GM20431 (cell line): ENCODE data around the gene TMC6.
"Not testable (repeated sequence)": the region's sequence is repeated elsewhere in the genome, so short reads cannot be mapped to it uniquely, and the experiment has no call there.

Experiments used
- in situ Hi-C: fragments of 300-500 bp; cut with MseI, MboI; formaldehyde crosslinking; loops from one replicate; pipeline ENCODE4 v1.15.0; 2020; ENCODE audit warnings: low sequenced_read_pairs; ENCODE audit not compliant: unreplicated experiment

The TMC6 gene

DNA sequence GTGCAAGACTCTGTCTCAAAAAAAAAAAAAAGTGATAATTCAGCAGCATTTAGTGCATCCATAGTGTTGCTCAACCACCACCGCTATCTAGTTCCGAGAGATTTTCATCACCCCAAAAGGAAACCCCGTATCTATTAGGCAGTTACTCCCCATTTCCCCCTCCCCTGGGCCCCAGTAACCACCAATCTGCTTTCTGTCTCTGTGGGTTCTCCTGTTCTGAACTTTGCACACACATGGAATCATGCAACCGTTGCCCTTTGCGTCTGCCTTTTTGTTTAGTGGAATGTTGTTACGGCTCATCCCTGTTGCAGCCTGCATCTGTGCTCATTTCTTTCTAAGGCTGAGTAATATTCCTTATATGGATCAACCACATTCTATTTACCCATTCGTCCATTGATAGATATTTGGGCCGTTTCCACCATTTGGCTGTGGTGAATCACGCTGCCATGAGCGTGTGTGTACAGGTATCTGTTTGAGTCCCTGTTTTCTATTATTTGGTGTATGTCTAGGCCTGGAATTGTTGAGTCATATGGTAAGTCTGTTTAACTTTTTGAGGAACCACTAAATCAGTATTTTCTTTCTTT is 31.1 kb upstream of the TMC6 start:
- in situ Hi-C loops, result loop anchor here (10.0 kb wide), 1 partner anchor 705 kb away; no protein-coding TSS in a partner anchor

DNA sequence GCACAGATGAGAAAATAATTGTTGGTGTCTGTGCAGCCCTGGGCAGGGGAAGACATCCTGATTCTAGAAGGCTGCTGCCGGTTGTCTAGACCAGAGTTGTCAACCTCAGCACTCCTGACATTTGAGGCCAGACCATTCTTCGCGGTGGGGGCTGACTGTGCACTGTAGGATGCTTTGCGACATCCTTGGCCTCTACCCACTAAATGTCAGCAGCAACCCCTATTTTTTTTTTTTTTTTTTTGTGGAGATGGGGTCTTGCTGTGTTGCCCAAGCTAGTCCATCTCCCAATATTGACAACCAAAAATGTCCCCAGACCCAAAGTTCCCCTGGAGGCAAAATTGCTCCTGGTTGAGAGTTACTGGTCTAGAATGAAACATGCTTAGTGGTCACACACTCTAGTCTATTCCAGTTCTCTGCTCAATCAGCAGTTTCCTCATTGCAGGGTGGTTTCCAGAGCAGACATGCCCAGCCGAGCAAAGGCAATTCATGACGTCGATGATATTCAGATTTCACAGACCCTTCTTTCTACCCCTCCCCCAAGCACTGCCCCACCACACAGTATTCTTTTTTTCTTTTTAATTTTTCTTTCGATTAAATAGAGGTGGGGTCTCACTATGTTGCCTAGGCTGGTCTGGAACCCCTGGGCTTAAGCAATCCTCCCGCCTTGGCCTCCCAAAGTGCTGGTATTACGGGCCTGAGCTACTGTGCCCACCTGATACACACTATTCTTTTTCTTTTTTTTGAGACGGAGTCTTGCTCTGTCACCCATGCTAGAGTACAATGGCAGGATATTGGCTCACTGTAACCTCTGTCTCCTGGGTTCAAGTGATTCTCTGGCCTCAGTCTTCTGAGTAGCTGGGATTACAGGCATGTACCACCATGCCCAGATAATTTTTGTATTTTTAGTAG is 26.6 kb upstream of the TMC6 start:
- in situ Hi-C loops, result loop anchor here (10.0 kb wide), 1 partner anchor 700 kb away; no protein-coding TSS in a partner anchor

DNA sequence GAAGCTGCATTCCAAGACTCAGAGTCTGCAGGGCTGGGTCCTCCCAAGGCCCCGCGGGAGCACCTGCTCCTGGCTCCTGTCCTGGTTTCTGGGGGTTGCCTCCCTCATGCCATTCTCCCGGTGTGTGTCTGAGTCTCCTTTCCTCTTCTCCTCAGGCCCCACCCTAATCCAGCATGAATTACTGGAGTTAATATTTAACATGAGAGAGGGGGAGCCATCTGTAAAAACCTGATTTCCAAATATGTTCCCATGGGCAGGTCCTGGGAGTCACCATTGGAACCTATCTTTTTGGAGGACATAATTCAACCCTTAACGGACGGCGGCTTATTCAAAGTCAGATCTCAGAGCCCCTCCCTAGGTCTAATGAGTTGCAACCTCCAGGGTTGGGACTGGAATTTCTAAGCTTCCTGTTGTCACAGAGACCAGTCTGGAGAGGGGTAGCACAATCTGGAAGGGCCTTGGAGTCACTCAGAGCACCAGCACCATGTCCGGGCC is 23.0 kb upstream of the TMC6 start:
- in situ Hi-C loops, result loop anchor here (10.0 kb wide), 1 partner anchor 697 kb away; no protein-coding TSS in a partner anchor

DNA sequence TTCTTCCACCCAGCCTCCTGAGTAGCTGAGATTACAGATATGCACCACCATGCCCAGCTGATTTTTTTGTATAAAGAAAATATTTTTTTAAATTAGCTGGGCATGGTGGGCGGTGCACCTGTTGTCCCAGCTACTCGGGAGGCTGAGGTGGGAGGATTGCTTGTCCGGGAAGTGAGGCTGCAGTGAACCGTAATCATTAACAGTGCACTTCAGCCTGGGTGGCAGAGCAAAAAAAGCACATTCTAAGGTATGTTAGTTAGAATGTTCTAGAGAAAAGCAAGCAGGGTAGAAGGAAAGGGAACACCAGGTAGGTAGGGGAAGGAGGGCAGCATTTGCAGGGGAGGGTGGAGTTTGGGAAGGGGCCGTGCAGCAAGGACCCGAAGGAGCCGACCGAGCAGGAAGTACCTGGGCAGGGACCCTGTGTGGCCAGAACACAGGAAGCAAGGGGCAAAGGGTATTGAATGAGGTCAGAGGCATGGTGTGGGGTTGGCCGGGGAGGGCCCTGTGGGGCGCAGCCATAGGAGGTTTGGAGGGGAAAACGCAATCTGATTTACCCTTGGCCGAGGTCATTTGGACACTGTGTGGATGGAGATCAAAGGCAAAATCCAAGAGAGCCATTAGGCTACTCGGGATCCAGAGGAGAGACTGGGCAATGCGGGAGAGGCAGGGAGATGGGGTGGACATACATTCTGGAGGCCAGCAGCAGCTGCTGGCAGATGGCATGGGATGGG is 19.9 kb upstream of the TMC6 start:
- in situ Hi-C loops, result no loop called here

DNA sequence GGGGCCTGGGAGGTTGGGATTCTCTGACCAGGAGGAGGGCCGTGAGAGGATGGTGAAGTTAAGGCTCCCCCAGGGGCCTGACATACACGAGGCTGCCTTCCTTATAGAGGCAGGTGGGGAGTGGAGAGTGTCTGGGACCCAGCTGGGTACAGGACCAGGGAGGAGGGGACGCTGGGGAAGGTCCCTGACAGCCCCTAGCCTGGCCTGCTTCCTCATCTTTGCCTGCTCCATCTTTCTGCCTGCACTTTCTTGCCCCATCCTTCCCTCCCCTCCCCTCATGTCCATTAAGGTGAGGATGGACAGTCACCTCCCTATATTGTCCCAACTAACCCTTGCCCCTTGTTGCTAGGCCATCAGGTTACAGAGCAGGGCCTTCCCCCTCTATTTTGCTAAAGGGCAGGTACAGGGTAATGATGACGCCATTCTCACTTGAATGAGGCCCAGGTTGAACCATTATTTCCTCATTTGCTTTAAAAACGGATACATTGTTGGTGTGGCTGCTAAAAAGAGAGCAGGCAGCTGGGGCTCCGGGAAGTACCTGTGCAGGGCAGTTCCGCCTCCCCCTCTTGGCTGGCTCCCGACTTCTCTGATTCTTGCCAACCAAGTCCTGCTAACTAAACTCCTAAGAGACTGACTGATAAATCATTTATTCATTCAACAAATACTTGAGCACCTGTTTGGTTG is 18.9 kb upstream of the TMC6 start:
- in situ Hi-C loops, result no loop called here

DNA sequence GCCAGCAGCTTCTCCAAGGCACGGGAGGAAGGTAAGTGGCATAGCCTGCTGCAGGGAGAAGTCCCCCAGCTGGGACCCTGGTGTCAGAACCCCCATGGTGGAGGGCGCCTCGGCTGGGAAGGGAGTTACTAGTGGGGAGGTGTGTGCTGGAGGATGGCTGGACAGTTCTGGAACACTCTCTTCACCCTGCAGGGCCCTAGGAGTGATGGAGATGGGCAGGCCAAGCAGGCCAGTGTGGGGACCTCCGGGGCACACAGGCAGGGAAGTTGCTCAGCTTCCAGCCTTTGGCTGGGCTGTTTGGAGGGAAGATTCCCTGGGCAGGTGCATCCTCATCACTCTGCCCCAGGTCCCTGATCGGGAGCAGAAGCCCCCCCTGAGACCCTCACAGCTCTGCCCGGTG is 18.3 kb upstream of the TMC6 start:
- in situ Hi-C loops, result no loop called here

DNA sequence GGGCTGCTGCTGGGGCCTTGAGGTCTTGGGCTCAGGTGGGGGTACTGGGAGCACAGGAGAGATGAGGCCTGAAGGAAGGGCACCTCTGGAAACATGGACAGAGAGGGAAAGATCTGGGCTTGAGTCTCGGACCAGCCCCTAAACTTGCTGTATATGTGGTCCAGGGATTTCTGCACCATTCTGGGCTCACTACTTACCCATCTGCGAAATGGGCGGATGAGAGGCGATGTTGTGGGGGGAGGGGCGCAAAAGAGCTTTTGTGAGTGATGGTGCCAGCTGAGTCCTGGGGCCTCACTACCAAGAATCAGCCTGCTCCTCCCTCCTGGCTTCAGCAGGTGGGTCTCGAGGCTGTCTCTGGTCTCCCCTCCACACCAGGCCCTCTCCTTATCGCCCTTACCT is 17.9 kb upstream of the TMC6 start:
- in situ Hi-C loops, result no loop called here

DNA sequence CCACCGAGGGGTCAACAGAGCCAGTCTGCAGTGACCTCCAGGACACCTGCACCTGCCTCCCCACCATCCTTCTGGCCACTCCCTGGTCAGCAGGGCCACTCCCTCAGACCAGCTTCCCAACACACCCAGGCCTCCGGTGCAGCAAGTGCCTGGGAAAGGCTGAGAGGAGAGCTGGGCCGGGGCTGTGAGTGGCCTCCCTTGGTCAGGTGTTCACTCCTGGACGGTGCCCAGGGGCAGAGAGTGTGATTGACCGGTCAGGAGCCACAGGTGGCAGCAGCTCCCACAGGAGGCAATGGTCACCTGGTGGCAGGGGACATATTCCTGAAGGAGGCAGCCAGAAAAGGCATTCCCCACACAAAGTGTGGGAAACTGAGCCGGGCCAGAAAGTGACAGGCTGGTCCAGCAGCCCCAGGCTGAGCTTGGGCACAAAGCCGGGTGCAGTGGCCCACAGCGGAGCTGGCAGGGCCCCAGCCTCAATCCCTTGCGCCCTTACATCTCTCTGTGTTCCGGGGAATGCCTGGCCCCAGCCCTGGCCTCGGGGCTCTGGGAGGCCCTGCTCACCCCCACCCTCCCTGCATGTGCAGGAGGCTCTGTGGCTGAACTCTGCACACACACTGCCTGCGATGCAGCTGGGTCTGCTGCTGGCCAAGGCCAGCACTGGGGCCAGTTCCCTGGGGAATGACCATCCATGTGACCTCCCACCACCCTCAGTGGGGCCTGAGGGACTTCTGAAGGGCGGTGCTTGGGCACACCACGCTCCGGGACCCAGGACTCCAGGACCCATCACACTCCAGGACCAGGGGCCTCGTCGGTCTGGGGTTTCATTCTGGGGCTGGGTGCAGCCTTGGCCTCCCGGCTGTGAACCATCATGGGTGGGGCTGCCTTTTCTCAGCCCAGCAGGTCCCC is 16.4 kb upstream of the TMC6 start:
- in situ Hi-C loops, result no loop called here

GRCh38 chr17:78144147-78144719 is 15.7 kb upstream of the TMC6 start:
- in situ Hi-C loops, result no loop called here

DNA sequence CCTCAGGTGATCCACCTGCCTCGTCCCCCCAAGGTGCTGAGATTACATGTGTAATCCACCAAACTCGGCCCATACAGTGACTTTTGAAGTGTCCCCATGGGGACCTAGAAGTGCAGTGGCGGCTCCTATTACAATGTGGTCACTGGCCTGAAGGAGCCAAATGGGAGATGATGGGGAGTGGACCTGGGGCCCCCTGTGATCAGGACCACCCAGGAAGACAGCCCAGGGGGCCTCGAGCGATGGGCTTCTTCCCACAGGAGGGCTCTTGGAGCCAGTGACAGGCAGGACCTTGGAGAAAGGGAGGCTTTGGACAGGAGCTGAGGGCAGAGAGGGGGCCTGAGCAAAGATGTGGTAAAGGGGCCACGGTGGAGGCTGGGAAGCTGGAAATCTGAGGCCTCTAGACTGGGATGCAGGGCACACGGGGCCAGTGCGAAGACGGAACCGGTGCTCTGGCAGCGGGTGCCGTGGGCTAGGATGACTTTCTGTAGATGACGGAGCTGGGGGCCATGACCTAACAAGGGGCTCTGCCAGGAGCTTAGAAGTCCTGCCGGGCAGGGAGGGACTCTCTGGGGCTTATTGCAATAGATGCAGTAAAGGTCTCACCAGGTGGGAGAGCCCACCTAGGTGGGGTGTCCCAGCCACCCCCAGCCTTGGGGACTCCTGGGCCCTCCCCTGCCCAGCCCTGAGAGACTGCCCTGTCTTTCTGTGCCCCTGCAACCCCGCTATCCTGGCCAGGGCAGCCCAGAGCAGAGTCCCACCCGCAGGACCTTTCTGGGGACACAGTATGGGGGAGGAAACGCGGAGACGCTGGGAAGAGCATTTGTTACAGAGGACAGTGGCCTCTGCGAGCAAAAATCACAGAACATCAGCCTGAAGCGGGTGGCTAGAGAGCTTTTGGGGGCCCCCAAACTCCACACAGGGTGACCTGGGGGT is 14.9 kb upstream of the TMC6 start:
- in situ Hi-C loops, result no loop called here

- in situ Hi-C loops, result no loop called here
Measured at GRCh38 chr17:78142119-78142861, 13.7 kb upstream of the TMC6 start.

DNA sequence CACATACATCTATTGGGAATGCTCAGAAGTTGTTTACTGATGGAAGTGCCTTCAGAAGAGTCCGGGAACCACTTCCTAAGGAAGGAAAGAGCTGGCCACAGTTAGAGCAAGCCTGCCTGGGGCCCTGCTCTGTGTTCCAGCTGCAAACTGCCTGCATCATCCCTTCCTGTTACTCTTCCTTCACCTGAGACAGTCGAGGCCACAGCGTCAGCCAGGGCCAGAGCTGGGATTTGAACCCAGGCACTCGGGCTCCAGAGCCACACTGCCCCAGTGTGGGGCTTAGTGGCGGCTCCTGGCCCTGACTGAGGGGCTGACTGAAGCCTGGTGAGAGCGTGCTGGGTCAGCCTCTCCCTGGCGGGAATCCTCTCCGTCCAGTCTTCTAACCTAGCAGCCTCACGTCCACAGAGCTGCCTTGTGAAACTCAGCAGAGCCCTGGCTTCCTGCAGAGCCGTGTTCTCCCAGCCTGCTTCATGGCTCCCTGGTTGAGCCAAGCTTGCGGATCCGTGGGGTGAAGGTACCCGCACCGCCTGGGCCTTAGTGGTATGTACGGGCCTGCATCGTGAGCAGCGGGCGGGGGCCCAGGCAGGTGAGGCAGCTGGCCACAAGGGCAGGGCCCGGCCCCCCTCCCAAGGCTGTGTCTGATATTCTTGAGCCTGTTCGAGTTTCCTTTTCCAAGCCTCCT is 13.0 kb upstream of the TMC6 start:
- in situ Hi-C loops, result no loop called here

GRCh38 chr17:78140169-78141051 is 11.9 kb upstream of the TMC6 start:
- in situ Hi-C loops, result no loop called here

- in situ Hi-C loops, result not testable (repeated sequence)
Measured at GRCh38 chr17:78139861-78140168, 11.3 kb upstream of the TMC6 start.

DNA sequence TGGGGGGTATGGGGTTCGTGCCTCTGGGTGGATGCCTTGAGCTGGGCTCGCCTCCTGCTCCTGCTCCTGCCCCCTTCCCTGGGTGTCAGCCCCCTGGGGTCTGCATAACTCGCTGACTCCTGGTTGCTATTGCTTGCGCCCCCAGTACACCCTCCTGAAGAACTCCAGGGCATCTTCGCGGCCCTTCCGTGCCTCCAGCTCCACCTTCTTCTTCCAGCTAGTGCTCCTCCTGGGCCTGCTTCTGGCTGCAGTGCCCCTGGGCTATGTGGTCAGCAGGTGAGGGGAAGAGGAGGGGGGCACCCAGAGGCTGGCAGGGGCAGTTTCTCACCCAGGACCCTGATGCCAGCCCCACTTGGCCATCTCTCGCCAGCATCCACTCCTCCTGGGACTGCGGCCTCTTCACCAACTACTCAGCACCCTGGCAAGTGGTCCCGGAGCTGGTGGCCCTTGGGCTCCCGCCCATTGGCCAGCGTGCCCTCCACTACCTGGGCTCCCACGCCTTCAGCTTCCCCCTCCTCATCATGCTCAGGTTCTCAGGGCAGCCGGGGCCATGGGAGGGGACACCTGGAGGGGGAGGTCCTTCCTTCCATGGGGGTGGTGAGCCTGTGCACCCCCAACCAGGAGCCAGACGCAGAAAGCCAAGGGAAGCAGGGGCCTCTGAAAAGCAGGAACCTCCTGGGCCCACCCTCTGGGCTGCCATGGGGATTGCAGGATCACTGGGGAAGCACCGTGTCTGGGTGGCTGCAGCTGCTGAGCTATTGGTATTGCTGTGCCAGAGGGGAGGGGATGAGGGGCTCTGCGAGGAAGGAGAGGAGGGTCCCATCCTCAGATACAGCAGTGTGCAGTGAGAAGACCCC is 9.9 kb upstream of the TMC6 start:
- in situ Hi-C loops, result no loop called here
